Measurements from ENCODE around the gene ENTHD1. TPM values are rescaled to one million over a fixed set of nuclear protein-coding genes. Genes with fewer than 3 reads are reported as not detected.
"Not testable (repeated sequence)": the region's sequence is repeated elsewhere in the genome, so short reads cannot be mapped to it uniquely, and the experiment has no call there.

The ENTHD1 gene
- total RNA-seq, 1 donor from 2014 or later, result not detected

DNA sequence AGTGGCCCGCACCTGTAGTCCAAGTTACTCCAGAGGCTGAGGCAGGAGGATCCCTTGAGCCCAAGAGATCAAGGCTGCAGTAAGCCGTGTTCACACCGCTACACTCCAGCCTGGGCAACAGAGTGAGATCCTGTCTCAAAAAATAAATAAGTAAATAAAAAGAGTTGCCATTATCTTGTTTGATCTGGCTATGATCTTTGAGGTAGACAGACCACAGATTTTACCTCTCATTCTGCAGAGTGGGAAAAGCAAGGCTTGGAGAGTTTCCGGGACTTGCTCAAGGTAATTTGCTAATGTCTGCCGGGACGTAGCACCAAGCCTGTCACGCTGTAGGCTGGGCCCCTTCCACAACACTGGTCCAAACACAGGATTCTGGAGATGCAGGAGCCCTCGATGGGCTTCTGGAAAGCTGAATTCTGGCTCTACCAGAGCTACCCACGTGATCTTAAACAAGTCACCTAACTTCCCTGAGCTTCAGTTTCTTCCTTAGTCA, 14.1 kb upstream of the ENTHD1 start:
- peaks cover 3% of the 10 kb centered on the region for H3K4me1 Mint-ChIP-seq (ENCODE audit: unreplicated experiment)
- no peak for DNase-seq (ENCODE audit: low spot score)
- no peak overlapping the region for H3K27ac Mint-ChIP-seq (ENCODE audit: unreplicated experiment)
- no peaks in the 10 kb centered on the region for H3K9me3 Mint-ChIP-seq (ENCODE audit: unreplicated experiment)
- no peaks in the 10 kb centered on the region for H3K27me3 Mint-ChIP-seq (ENCODE audit: unreplicated experiment)
- H3K4me3 Mint-ChIP-seq (ENCODE audit: unreplicated experiment), result no peak overlapping the region
- H3K36me3 Mint-ChIP-seq (ENCODE audit: low read depth, unreplicated experiment), result no peaks in the 10 kb centered on the region
- TF ChIP-seq, protein P1, sequence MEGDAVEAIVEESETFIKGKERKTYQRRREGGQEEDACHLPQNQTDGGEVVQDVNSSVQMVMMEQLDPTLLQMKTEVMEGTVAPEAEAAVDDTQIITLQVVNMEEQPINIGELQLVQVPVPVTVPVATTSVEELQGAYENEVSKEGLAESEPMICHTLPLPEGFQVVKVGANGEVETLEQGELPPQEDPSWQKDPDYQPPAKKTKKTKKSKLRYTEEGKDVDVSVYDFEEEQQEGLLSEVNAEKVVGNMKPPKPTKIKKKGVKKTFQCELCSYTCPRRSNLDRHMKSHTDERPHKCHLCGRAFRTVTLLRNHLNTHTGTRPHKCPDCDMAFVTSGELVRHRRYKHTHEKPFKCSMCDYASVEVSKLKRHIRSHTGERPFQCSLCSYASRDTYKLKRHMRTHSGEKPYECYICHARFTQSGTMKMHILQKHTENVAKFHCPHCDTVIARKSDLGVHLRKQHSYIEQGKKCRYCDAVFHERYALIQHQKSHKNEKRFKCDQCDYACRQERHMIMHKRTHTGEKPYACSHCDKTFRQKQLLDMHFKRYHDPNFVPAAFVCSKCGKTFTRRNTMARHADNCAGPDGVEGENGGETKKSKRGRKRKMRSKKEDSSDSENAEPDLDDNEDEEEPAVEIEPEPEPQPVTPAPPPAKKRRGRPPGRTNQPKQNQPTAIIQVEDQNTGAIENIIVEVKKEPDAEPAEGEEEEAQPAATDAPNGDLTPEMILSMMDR (IDR thresholded peaks at IDR 0.05; ENCODE audit: unreplicated experiment), result no peak

DNA sequence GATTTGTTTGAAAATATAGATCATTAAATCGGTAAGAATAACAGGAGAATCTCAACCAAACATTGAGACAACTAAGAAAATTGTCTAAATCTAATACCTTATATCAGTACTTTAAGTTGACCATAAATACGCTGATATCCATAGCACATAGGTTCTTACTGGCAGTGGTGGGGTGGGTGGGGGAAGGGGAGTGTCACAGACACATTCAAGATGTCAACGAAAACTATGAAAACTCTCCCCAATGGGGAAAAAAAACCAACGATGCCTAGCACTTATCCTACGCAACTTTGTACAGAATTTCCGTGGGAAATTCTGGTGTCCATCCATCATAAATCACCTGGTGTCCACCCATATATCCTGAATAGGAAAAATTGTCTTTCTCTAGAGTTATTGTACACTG, 13.5 kb upstream of the ENTHD1 start:
- Mint-ChIP-seq H3K27me3 (ENCODE audit: unreplicated experiment) (no peaks in the 10 kb centered on the region), H3K27ac (ENCODE audit: unreplicated experiment) (no peak overlapping the region), H3K4me3 (ENCODE audit: unreplicated experiment) (no peak overlapping the region), H3K36me3 (ENCODE audit: low read depth, unreplicated experiment) (no peaks in the 10 kb centered on the region), H3K4me1 (ENCODE audit: unreplicated experiment) (peaks cover 3% of the 10 kb centered on the region), H3K9me3 (ENCODE audit: unreplicated experiment) (no peaks in the 10 kb centered on the region)
- TF ChIP-seq, protein P1 (IDR thresholded peaks at IDR 0.05; ENCODE audit: unreplicated experiment), result no peak
- no peak for DNase-seq (ENCODE audit: low spot score)

DNA sequence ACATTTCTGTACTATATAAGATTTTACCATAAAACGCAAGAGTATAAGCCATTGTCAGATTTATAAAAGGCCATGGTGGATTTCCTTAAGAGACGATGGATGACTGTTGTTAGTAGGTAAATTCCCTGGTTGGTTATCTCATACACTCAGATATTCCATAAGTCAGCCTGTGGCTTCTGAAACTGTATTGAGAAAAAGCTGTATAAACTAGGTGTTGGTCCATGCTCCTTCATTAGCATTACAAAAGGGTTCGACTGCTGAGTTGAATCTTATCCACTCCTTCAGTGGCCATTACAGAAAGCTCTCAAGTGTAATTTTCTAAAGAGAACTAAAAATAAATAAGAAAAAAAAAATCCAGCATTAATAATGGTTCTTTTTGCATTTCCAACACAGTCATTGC, 12.6 kb upstream of the ENTHD1 start:
- Mint-ChIP-seq H3K4me1 (ENCODE audit: unreplicated experiment) (peaks cover 3% of the 10 kb centered on the region), H3K4me3 (ENCODE audit: unreplicated experiment) (no peak overlapping the region), H3K9me3 (ENCODE audit: unreplicated experiment) (no peaks in the 10 kb centered on the region), H3K27ac (ENCODE audit: unreplicated experiment) (no peak overlapping the region), H3K36me3 (ENCODE audit: low read depth, unreplicated experiment) (no peaks in the 10 kb centered on the region), H3K27me3 (ENCODE audit: unreplicated experiment) (no peaks in the 10 kb centered on the region)
- no peak for DNase-seq (ENCODE audit: low spot score)
- TF ChIP-seq, protein P1 (IDR thresholded peaks at IDR 0.05; ENCODE audit: unreplicated experiment), result no peak

DNA sequence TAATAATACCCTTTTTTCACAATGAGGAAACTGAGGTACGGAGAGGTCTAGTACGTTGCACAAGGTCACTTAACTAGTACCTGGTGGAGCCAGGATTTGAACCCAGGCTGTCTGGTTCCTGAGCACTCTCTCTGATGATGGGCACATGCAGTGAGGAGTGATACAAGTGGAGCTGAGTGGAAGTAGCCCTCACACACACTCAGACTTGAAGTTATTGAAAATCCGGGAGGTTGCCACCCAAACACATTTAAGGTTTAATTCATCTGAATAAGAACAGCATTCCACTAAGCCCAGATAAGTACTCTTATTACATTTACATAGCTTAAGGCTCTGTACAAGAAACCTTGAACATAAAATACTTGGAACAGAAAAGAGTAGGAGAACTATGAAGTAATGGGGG, 12.1 kb upstream of the ENTHD1 start:
- Mint-ChIP-seq H3K4me3 (ENCODE audit: unreplicated experiment) (no peak overlapping the region), H3K36me3 (ENCODE audit: low read depth, unreplicated experiment) (no peaks in the 10 kb centered on the region), H3K4me1 (ENCODE audit: unreplicated experiment) (peaks cover under 1% of the 10 kb centered on the region), H3K27me3 (ENCODE audit: unreplicated experiment) (no peaks in the 10 kb centered on the region), H3K9me3 (ENCODE audit: unreplicated experiment) (no peaks in the 10 kb centered on the region), H3K27ac (ENCODE audit: unreplicated experiment) (no peak overlapping the region)
- TF ChIP-seq, protein P1 (IDR thresholded peaks at IDR 0.05; ENCODE audit: unreplicated experiment), result no peak
- no peak for DNase-seq (ENCODE audit: low spot score)

DNA sequence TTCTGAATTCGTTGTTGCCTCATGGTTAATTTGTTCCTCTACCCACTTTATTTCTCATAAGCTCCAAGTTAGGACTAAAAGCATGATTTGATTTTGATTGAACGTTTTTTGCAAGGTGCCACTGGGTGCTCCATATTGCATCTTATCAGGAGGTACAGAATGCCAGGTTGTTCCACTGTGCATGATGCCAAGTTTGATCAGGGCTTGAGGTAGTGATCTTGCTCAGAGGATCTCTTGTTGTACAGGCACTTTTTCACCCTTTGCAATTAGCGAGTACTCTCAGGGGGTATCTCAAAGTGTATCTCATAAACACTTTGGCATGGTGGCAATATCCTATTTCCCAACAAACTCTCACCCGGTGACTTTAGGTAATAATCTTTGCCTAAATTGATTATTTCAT, 11.3 kb upstream of the ENTHD1 start:
- Mint-ChIP-seq H3K27me3 (ENCODE audit: unreplicated experiment) (no peaks in the 10 kb centered on the region), H3K4me3 (ENCODE audit: unreplicated experiment) (no peak overlapping the region), H3K36me3 (ENCODE audit: low read depth, unreplicated experiment) (no peaks in the 10 kb centered on the region), H3K9me3 (ENCODE audit: unreplicated experiment) (no peaks in the 10 kb centered on the region), H3K4me1 (ENCODE audit: unreplicated experiment) (no peaks in the 10 kb centered on the region), H3K27ac (ENCODE audit: unreplicated experiment) (no peak overlapping the region)
- TF ChIP-seq, protein P1 (IDR thresholded peaks at IDR 0.05; ENCODE audit: unreplicated experiment), result no peak
- DNase-seq (ENCODE audit: low spot score), result no peak

DNA sequence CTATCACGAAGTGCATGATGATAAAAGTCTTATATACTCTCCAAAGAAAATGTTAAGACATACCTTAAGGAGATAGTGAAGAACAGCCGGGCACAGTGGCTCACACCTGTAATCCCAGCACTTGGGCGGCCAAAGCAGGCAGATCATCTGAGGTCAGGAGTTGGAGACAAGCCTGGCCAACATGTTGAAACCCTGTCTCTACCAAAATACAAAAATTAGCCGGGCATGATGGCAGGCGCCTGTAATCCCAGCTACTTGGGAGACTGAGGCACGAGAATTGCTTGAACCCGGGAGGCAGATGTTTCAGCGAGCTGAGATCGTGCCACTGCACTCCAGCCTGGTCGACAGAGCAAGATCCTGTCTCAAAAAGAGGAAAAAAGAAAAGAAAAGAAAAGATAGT, 10.5 kb upstream of the ENTHD1 start:
- H3K4me3 Mint-ChIP-seq (ENCODE audit: unreplicated experiment); H3K4me1 Mint-ChIP-seq (ENCODE audit: unreplicated experiment); H3K36me3 Mint-ChIP-seq (ENCODE audit: low read depth, unreplicated experiment); H3K27ac Mint-ChIP-seq (ENCODE audit: unreplicated experiment); H3K9me3 Mint-ChIP-seq (ENCODE audit: unreplicated experiment); H3K27me3 Mint-ChIP-seq (ENCODE audit: unreplicated experiment); DNase-seq (ENCODE audit: low spot score): not testable (repeated sequence)

Data from endothelial cell (in vitro differentiated cells).